Lung (tissue), 12 donors: Measurements from ENCODE around the gene FMN1. TPM values are rescaled to one million over a fixed set of nuclear protein-coding genes. Genes with fewer than 3 reads are reported as not detected.

ENCODE experiments used
- ATAC-seq: fragments of 200-7000 bp; cut with Tn5 transposase; one replicate; pipeline ENCODE4 v1.9.1; 2020; ENCODE audit warnings: moderate number of reproducible peaks; ENCODE audit not compliant: insufficient read depth, low FRiP score
- DNase-seq, 3 donors: peaks; one replicate each; pipeline ENCODE4 v3.0.0-alpha.2; 2013 to 2017
- H3K27ac ChIP-seq, 2 donors: one replicate each; pipeline ENCODE4 v1.5.1; 2013; ENCODE audit warnings: mild to moderate bottlenecking in 2 of 2, moderate library complexity in 2 of 2, control low read depth in 1 of 2, inconsistent platforms in 1 of 2, low read depth in 1 of 2, low read length in 1 of 2
- H3K27me3 ChIP-seq, 3 donors: one replicate each; pipeline ENCODE4 v1.5.1; 2013; ENCODE audit warnings: low read length in 2 of 3; ENCODE audit not compliant: control insufficient read depth in 3 of 3, insufficient read depth in 3 of 3
- H3K36me3 ChIP-seq, 4 donors: one replicate each; pipeline ENCODE4 v1.5.1; 2013; ENCODE audit warnings: low read length in 4 of 4, mild to moderate bottlenecking in 1 of 4, moderate library complexity in 1 of 4; ENCODE audit not compliant: control insufficient read depth in 4 of 4, insufficient read depth in 4 of 4
- H3K4me1 ChIP-seq, 5 donors: one replicate each; pipeline ENCODE4 v1.5.1; 2013; ENCODE audit warnings: low read length in 5 of 5, mild to moderate bottlenecking in 2 of 5, moderate library complexity in 1 of 5; ENCODE audit not compliant: control insufficient read depth in 5 of 5, insufficient read depth in 5 of 5
- H3K4me3 ChIP-seq: one replicate; pipeline ENCODE4 v1.5.1; 2013; ENCODE audit warnings: mild to moderate bottlenecking, control low read depth, moderate library complexity
- H3K9ac ChIP-seq, 2 donors: one replicate each; pipeline ENCODE4 v1.5.1; 2013; ENCODE audit warnings: low read length in 2 of 2, control low read depth in 1 of 2; ENCODE audit not compliant: insufficient read depth in 1 of 2
- H3K9me3 ChIP-seq, 4 donors: one replicate each; pipeline ENCODE4 v1.5.1; 2013; ENCODE audit warnings: low read length in 3 of 4, mild to moderate bottlenecking in 1 of 4, moderate library complexity in 1 of 4; ENCODE audit not compliant: control insufficient read depth in 4 of 4, insufficient read depth in 3 of 4
- CTCF ChIP-seq: IDR thresholded peaks from 2 replicates; pipeline ENCODE4 v1.5.1; 2012; ENCODE audit warnings: mild to moderate bottlenecking; ENCODE audit errors: control extremely low read depth, extremely low read depth
- WGBS, 2 donors: extraction: QIAGEN DNeasy Blood & Tissue Kit; methylation state at CpG; one replicate each; pipeline ENCODE4 v1.1.7; 2013; 5-methylcytosine and 5-hydroxymethylcytosine counted together
- polyA plus RNA-seq, 2 donors: library from polyadenylated mRNA; stranded (reverse); fragments of 200-250 nt; gene quantifications; one replicate each; pipeline ENCODE4 v1.2.1, GENCODE V29; 2013
- total RNA-seq, 2 donors: library from RNA; depleted of rRNA in 1 of 2; stranded (reverse); fragments of >200 nt in 1 of 2; gene quantifications; one replicate each; pipeline ENCODE4 v1.2.1, GENCODE V29; 2014 to 2021
- donor health status: control.
- donor health status: control.
- donor health status: Bipolar disorder and iron deficiency.
- donor health status: healthy.
- donor health status: DM: yes; HTN: yes; CAD: no.

Gene FMN1
- total and polyA plus RNA-seq, 4 donors: 4.6 to 45.2 (median 15.7) TPM

GRCh38 chr15:32786906-32787305 lies 407.6 kb downstream of the FMN1 start:
- no peak overlapping the region for H3K27ac ChIP-seq
- WGBS, 2 donors: 87 to 92% methylated on average over 7 of the region's 7 CpGs
- no peak overlapping the region for H3K9ac ChIP-seq
- no peaks in the 10 kb centered on the region for H3K9me3 ChIP-seq
- H3K4me3 ChIP-seq: no peak overlapping the region
- DNase-seq (no peak), ATAC-seq (no peak)
- no peak for TF ChIP-seq CTCF
- peaks cover 0 to 2% (median 0%) of the 10 kb centered on the region in 3 donors for H3K27me3 ChIP-seq
- H3K36me3 ChIP-seq: no peaks in the 10 kb centered on the region
- no peaks in the 10 kb centered on the region for H3K4me1 ChIP-seq

GRCh38 chr15:32784581-32784980 lies 409.9 kb downstream of the FMN1 start:
- ATAC-seq: no peak
- peaks cover 0 to 2% (median 0%) of the 10 kb centered on the region in 3 donors for H3K27me3 ChIP-seq
- no peaks in the 10 kb centered on the region for H3K9me3 ChIP-seq
- no peak overlapping the region for H3K27ac ChIP-seq
- TF ChIP-seq CTCF: no peak
- no peaks in the 10 kb centered on the region for H3K4me1 ChIP-seq
- no peak overlapping the region for H3K4me3 ChIP-seq
- no peaks in the 10 kb centered on the region for H3K36me3 ChIP-seq
- DNase-seq: no peak
- H3K9ac ChIP-seq: no peak overlapping the region

- H3K9me3 ChIP-seq: peaks cover 0 to 11% (median 0%) of the 10 kb centered on the region in 4 donors
- TF ChIP-seq CTCF: no peak
- no peak for ATAC-seq
- WGBS, 2 donors: 75 to 78% methylated on average over 3 of the region's 3 CpGs
- H3K27me3 ChIP-seq: peaks cover 0 to 2% (median 0%) of the 10 kb centered on the region in 3 donors
- no peaks in the 10 kb centered on the region for H3K36me3 ChIP-seq
- DNase-seq: no peak
- H3K4me1 ChIP-seq: no peaks in the 10 kb centered on the region
- H3K9ac ChIP-seq: no peak overlapping the region
- no peak overlapping the region for H3K4me3 ChIP-seq
- no peak overlapping the region for H3K27ac ChIP-seq
These were observed 412.7 kb downstream of the FMN1 start for GRCh38 chr15:32781781-32782180.
